ENCODE results near the gene CBY3.

The CBY3 gene

DNA sequence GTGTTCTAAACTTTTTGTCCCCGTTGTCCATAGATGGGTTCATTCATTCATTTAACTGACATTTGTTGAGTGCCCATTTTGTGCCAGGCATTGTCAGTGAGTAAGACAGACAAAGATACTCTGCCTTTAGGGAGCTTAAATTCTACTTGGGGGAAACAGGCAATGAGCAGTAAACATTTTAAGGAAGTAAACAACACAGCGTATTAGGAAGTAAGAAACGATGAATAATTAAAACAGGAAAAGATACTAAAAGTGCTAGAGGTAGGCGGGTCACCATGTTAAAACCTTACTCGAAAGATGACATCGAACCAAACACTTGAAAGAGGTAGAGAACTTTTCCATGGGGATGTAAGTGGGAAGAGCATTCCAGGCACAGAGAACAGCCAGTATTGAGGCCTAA lies 46.3 kb upstream of the CBY3 start:
- TF ChIP-seq, protein P1, sequence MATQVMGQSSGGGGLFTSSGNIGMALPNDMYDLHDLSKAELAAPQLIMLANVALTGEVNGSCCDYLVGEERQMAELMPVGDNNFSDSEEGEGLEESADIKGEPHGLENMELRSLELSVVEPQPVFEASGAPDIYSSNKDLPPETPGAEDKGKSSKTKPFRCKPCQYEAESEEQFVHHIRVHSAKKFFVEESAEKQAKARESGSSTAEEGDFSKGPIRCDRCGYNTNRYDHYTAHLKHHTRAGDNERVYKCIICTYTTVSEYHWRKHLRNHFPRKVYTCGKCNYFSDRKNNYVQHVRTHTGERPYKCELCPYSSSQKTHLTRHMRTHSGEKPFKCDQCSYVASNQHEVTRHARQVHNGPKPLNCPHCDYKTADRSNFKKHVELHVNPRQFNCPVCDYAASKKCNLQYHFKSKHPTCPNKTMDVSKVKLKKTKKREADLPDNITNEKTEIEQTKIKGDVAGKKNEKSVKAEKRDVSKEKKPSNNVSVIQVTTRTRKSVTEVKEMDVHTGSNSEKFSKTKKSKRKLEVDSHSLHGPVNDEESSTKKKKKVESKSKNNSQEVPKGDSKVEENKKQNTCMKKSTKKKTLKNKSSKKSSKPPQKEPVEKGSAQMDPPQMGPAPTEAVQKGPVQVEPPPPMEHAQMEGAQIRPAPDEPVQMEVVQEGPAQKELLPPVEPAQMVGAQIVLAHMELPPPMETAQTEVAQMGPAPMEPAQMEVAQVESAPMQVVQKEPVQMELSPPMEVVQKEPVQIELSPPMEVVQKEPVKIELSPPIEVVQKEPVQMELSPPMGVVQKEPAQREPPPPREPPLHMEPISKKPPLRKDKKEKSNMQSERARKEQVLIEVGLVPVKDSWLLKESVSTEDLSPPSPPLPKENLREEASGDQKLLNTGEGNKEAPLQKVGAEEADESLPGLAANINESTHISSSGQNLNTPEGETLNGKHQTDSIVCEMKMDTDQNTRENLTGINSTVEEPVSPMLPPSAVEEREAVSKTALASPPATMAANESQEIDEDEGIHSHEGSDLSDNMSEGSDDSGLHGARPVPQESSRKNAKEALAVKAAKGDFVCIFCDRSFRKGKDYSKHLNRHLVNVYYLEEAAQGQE (IDR thresholded peaks at IDR 0.05; ENCODE audit: insufficient read depth in 1 of 2, low read depth in 2 of 2, low read length in 2 of 2), result no peak
- TF ChIP-seq TAF1 (IDR thresholded peaks at IDR 0.05; ENCODE audit: borderline replicate concordance, insufficient read depth, low read length), result no peak
- TF ChIP-seq FOXP2 (optimal IDR thresholded peaks at IDR 0.05; ENCODE audit: borderline replicate concordance, extremely low read depth, extremely low read length, insufficient read depth), result no peak
- no peak for TF ChIP-seq POLR2AphosphoS5 (IDR thresholded peaks at IDR 0.05; ENCODE audit: low read depth, low read length)
- no peak for TF ChIP-seq SIN3A (IDR thresholded peaks at IDR 0.05; ENCODE audit: borderline replicate concordance, insufficient read depth, low read length)

- TF ChIP-seq FOXP2 (optimal IDR thresholded peaks at IDR 0.05; ENCODE audit: borderline replicate concordance, extremely low read depth, extremely low read length, insufficient read depth) (no peak), TAF1 (IDR thresholded peaks at IDR 0.05; ENCODE audit: borderline replicate concordance, insufficient read depth, low read length) (no peak), SIN3A (IDR thresholded peaks at IDR 0.05; ENCODE audit: borderline replicate concordance, insufficient read depth, low read length) (no peak), POLR2AphosphoS5 (IDR thresholded peaks at IDR 0.05; ENCODE audit: low read depth, low read length) (no peak)
- TF ChIP-seq, protein P1 (IDR thresholded peaks at IDR 0.05; ENCODE audit: insufficient read depth in 1 of 2, low read depth in 2 of 2, low read length in 2 of 2), result no peak
Measured at GRCh38 chr5:179724163-179724562, 43.3 kb upstream of the CBY3 start.

- TF ChIP-seq SIN3A (IDR thresholded peaks at IDR 0.05; ENCODE audit: borderline replicate concordance, insufficient read depth, low read length), result no peak
- TF ChIP-seq, protein P1 (IDR thresholded peaks at IDR 0.05; ENCODE audit: insufficient read depth in 1 of 2, low read depth in 2 of 2, low read length in 2 of 2), result no peak
- TF ChIP-seq TAF1 (IDR thresholded peaks at IDR 0.05; ENCODE audit: borderline replicate concordance, insufficient read depth, low read length), result no peak
- no peak for TF ChIP-seq POLR2AphosphoS5 (IDR thresholded peaks at IDR 0.05; ENCODE audit: low read depth, low read length)
- no peak for TF ChIP-seq FOXP2 (optimal IDR thresholded peaks at IDR 0.05; ENCODE audit: borderline replicate concordance, extremely low read depth, extremely low read length, insufficient read depth)
Measured at GRCh38 chr5:179720222-179720621, 39.4 kb upstream of the CBY3 start.

- TF ChIP-seq, protein P1 (IDR thresholded peaks at IDR 0.05; ENCODE audit: insufficient read depth in 1 of 2, low read depth in 2 of 2, low read length in 2 of 2), result no peak
- no peak for TF ChIP-seq POLR2AphosphoS5 (IDR thresholded peaks at IDR 0.05; ENCODE audit: low read depth, low read length)
- no peak for TF ChIP-seq FOXP2 (optimal IDR thresholded peaks at IDR 0.05; ENCODE audit: borderline replicate concordance, extremely low read depth, extremely low read length, insufficient read depth)
- TF ChIP-seq TAF1 (IDR thresholded peaks at IDR 0.05; ENCODE audit: borderline replicate concordance, insufficient read depth, low read length), result no peak
- no peak for TF ChIP-seq SIN3A (IDR thresholded peaks at IDR 0.05; ENCODE audit: borderline replicate concordance, insufficient read depth, low read length)
Measured at GRCh38 chr5:179716286-179716685, 35.5 kb upstream of the CBY3 start.

DNA sequence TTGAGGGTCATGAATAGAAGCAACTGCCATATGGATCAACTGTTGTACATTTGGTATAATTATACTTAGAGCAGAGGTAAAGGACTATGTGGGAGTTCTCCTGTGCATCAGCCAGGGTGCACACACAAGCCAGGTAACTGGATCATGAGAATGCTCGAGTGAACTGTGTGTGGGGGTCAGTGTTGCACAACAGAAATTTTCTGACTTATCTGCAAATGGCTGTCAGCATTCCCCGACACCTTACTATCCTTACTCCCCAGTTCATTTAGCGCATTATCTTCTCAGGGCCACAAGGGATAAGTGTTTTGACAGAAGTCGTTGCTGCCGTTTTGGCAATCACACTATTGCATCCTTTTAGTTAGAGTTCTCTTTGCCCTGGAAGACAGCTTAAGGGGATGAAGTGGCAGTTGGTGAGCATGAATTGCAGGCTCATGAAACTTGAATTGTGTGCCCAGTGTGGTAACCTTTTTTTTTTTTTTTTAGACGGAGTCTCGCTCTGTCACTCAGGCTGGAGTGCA lies 19.6 kb upstream of the CBY3 start:
- no peak for TF ChIP-seq FOXP2 (optimal IDR thresholded peaks at IDR 0.05; ENCODE audit: borderline replicate concordance, extremely low read depth, extremely low read length, insufficient read depth)
- TF ChIP-seq TAF1 (IDR thresholded peaks at IDR 0.05; ENCODE audit: borderline replicate concordance, insufficient read depth, low read length), result no peak
- TF ChIP-seq POLR2AphosphoS5 (IDR thresholded peaks at IDR 0.05; ENCODE audit: low read depth, low read length), result no peak
- TF ChIP-seq, protein P1 (IDR thresholded peaks at IDR 0.05; ENCODE audit: insufficient read depth in 1 of 2, low read depth in 2 of 2, low read length in 2 of 2), result no peak
- TF ChIP-seq SIN3A (IDR thresholded peaks at IDR 0.05; ENCODE audit: borderline replicate concordance, insufficient read depth, low read length), result no peak
